ENCODE results near the gene ANTXR2. TPM values are rescaled to one million over a fixed set of nuclear protein-coding genes. Genes with fewer than 3 reads are reported as not detected.

Gene ANTXR2
- total RNA-seq, 4 donors from 2014 or later = 319 to 518 (median 329) TPM

- 70% methylated on average over 5 of the region's 5 CpGs for whole genome bisulfite sequencing
- TF ChIP-seq POLR2A (IDR thresholded peaks at IDR 0.05; ENCODE audit: low read depth) (no peak), POLR2AphosphoS5 (IDR thresholded peaks at IDR 0.05) (no peak), EP300 (IDR thresholded peaks at IDR 0.05) (no peak), CTCF (IDR thresholded peaks at IDR 0.05) (no peak)
- no peak overlapping the region for H3K4me3 ChIP-seq
- no peak overlapping the region for H3K27ac ChIP-seq (replicated peaks in 1 of 4)
- H3K9me3 ChIP-seq = no peaks in the 10 kb centered on the region
- no peaks in the 10 kb centered on the region for H3K27me3 ChIP-seq
- intact Hi-C loops (cut with DNase I) = no loop called here
- no peaks in the 10 kb centered on the region for H3K36me3 ChIP-seq
- DNase-seq (ENCODE audit: extremely low spot score) = no peak
- H3K4me1 ChIP-seq = no peaks in the 10 kb centered on the region
These were observed 187.0 kb downstream of the ANTXR2 start for GRCh38 chr4:79886021-79886420.

DNA sequence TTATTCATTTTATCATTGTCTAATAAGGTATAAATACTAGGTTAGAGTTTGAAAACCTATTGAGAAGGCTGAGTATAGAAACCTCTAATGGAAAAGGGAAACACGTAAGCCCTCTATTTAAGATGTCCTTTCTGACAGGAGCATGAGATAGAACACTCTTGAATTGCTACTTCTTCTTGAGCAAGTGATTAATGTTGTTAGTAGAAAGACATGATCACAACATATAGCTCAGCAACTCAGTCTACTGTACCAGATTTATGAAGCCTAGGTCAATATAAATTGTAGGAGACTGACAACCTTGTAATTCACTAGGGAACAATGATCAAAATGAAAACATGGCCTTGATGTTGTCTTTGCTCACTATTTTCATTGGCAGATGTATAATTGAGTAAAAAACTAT lies 189.7 kb downstream of the ANTXR2 start:
- no peaks in the 10 kb centered on the region for H3K27me3 ChIP-seq
- no peaks in the 10 kb centered on the region for H3K9me3 ChIP-seq
- H3K36me3 ChIP-seq = no peaks in the 10 kb centered on the region
- no peaks in the 10 kb centered on the region for H3K4me1 ChIP-seq
- H3K4me3 ChIP-seq = no peak overlapping the region
- H3K27ac ChIP-seq (replicated peaks in 1 of 4) = no peak overlapping the region
- intact Hi-C loops (cut with DNase I) = no loop called here
- TF ChIP-seq CTCF (IDR thresholded peaks at IDR 0.05) (no peak), EP300 (IDR thresholded peaks at IDR 0.05) (no peak), POLR2AphosphoS5 (IDR thresholded peaks at IDR 0.05) (no peak), POLR2A (IDR thresholded peaks at IDR 0.05; ENCODE audit: low read depth) (no peak)
- 81% methylated on average over 1 of the region's 1 CpG for WGBS
- DNase-seq (ENCODE audit: extremely low spot score) = no peak

DNA sequence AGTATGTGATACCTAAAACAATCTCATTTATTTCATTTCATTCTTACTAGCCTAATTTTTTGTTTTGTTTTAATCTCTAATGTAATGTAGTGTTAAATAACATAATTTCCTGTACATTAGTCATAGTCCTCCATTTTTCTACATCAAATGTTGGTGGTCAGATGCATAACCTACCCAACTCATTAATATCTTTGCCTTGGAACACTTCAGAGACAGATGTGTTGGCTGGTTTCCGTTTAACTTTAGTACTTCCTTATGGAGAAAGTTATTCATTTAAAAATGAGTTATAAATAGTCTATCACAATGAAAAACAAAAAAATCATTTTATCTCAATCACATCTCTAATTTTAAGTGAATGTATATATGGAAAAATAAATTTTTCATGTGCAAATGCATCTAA lies 190.2 kb downstream of the ANTXR2 start:
- Histone ChIP-seq H3K9me3 (no peaks in the 10 kb centered on the region), H3K27ac (replicated peaks in 1 of 4) (no peak overlapping the region), H3K27me3 (no peaks in the 10 kb centered on the region), H3K4me3 (no peak overlapping the region), H3K4me1 (no peaks in the 10 kb centered on the region), H3K36me3 (no peaks in the 10 kb centered on the region)
- TF ChIP-seq EP300 (IDR thresholded peaks at IDR 0.05) (no peak), CTCF (IDR thresholded peaks at IDR 0.05) (no peak), POLR2A (IDR thresholded peaks at IDR 0.05; ENCODE audit: low read depth) (no peak), POLR2AphosphoS5 (IDR thresholded peaks at IDR 0.05) (no peak)
- DNase-seq (ENCODE audit: extremely low spot score) = no peak
- 47% methylated on average over 1 of the region's 1 CpG for WGBS
- intact Hi-C loops (cut with DNase I) = no loop called here

DNA sequence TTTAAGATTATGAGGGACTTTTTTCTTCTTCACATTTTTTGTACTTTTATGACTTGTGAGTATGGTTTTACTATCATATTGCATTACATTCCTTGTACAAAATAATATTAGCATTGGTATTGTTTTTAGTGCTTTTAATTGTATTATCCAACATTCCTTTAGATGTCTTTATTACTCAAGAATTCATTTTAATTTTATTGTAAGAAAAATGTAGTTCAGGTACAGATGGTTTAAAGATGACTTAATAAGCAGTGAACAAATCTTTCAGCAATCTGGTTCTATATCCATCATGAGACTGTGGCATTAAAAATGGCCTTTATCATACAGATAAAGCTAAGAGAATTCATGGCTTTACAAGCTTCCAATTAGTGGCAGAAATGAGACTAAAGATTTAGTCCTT lies 191.6 kb downstream of the ANTXR2 start:
- no peaks in the 10 kb centered on the region for H3K27me3 ChIP-seq
- no peaks in the 10 kb centered on the region for H3K36me3 ChIP-seq
- TF ChIP-seq POLR2A (IDR thresholded peaks at IDR 0.05; ENCODE audit: low read depth) = no peak
- no peak for TF ChIP-seq EP300 (IDR thresholded peaks at IDR 0.05)
- no peak for TF ChIP-seq POLR2AphosphoS5 (IDR thresholded peaks at IDR 0.05)
- TF ChIP-seq CTCF (IDR thresholded peaks at IDR 0.05) = no peak
- no peak overlapping the region for H3K27ac ChIP-seq (replicated peaks in 1 of 4)
- DNase-seq (ENCODE audit: extremely low spot score) = no peak
- no peak overlapping the region for H3K4me3 ChIP-seq
- H3K4me1 ChIP-seq = no peaks in the 10 kb centered on the region
- no peaks in the 10 kb centered on the region for H3K9me3 ChIP-seq
- intact Hi-C loops (cut with DNase I) = no loop called here

- Histone ChIP-seq H3K27ac (replicated peaks in 1 of 4) (no peak overlapping the region), H3K27me3 (no peaks in the 10 kb centered on the region), H3K4me1 (no peaks in the 10 kb centered on the region), H3K36me3 (no peaks in the 10 kb centered on the region), H3K9me3 (no peaks in the 10 kb centered on the region), H3K4me3 (no peak overlapping the region)
- intact Hi-C loops (cut with DNase I) = no loop called here
- DNase-seq (ENCODE audit: extremely low spot score) = no peak
- TF ChIP-seq CTCF (IDR thresholded peaks at IDR 0.05) = no peak
- no peak for TF ChIP-seq POLR2AphosphoS5 (IDR thresholded peaks at IDR 0.05)
- no peak for TF ChIP-seq EP300 (IDR thresholded peaks at IDR 0.05)
- no peak for TF ChIP-seq POLR2A (IDR thresholded peaks at IDR 0.05; ENCODE audit: low read depth)
These were observed 195.5 kb downstream of the ANTXR2 start for GRCh38 chr4:79877511-79877910.

Data from esophagus muscularis mucosa (tissue), 4 donors.